ENCODE data around the gene GABRB2.
A peak's percentile ranks its signal among the peaks of the same experiment; 100 is the strongest.

GABRB2 gene

DNA sequence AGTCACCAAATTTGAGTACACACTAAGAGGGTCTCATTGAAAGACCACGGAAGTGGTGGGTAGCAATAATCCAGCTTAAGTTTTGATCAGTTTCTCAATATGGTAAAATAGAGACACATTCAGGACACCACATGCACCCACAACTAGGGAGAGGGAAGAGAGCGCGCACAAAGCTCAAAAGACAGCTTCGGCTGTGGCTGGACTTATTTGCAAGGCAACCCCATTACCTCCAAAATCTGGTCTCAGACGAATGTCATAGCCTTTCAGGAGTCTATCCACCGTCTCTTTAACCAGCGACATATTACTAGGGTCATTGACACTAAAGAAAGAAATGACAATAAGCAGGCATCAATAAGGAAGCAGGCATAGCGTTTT lies 443 bp downstream of the GABRB2 start:
- no peak for DNase-seq (ENCODE audit: low read depth in 1 of 2, low spot score in 1 of 2)
- Histone ChIP-seq H3K27ac (replicated peaks) (no peak overlapping the region), H3K4me3 (replicated peaks; ENCODE audit: insufficient read depth, low read length) (no peak overlapping the region), H3K27me3 (ENCODE audit: insufficient read depth, poor library complexity, severe bottlenecking) (peaks cover 19% of the 10 kb centered on the region)
- TF ChIP-seq SPI1 (IDR thresholded peaks at IDR 0.05; ENCODE audit: borderline replicate concordance, low read depth) (no peak), POLR2AphosphoS5 (IDR thresholded peaks at IDR 0.05; ENCODE audit: low read depth) (no peak), GABPA (IDR thresholded peaks at IDR 0.05; ENCODE audit: low read depth) (no peak)
- TF ChIP-seq, protein P1, sequence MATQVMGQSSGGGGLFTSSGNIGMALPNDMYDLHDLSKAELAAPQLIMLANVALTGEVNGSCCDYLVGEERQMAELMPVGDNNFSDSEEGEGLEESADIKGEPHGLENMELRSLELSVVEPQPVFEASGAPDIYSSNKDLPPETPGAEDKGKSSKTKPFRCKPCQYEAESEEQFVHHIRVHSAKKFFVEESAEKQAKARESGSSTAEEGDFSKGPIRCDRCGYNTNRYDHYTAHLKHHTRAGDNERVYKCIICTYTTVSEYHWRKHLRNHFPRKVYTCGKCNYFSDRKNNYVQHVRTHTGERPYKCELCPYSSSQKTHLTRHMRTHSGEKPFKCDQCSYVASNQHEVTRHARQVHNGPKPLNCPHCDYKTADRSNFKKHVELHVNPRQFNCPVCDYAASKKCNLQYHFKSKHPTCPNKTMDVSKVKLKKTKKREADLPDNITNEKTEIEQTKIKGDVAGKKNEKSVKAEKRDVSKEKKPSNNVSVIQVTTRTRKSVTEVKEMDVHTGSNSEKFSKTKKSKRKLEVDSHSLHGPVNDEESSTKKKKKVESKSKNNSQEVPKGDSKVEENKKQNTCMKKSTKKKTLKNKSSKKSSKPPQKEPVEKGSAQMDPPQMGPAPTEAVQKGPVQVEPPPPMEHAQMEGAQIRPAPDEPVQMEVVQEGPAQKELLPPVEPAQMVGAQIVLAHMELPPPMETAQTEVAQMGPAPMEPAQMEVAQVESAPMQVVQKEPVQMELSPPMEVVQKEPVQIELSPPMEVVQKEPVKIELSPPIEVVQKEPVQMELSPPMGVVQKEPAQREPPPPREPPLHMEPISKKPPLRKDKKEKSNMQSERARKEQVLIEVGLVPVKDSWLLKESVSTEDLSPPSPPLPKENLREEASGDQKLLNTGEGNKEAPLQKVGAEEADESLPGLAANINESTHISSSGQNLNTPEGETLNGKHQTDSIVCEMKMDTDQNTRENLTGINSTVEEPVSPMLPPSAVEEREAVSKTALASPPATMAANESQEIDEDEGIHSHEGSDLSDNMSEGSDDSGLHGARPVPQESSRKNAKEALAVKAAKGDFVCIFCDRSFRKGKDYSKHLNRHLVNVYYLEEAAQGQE (IDR thresholded peaks at IDR 0.05; ENCODE audit: insufficient replicate concordance, low read depth): no peak
- TF ChIP-seq, protein P2, sequence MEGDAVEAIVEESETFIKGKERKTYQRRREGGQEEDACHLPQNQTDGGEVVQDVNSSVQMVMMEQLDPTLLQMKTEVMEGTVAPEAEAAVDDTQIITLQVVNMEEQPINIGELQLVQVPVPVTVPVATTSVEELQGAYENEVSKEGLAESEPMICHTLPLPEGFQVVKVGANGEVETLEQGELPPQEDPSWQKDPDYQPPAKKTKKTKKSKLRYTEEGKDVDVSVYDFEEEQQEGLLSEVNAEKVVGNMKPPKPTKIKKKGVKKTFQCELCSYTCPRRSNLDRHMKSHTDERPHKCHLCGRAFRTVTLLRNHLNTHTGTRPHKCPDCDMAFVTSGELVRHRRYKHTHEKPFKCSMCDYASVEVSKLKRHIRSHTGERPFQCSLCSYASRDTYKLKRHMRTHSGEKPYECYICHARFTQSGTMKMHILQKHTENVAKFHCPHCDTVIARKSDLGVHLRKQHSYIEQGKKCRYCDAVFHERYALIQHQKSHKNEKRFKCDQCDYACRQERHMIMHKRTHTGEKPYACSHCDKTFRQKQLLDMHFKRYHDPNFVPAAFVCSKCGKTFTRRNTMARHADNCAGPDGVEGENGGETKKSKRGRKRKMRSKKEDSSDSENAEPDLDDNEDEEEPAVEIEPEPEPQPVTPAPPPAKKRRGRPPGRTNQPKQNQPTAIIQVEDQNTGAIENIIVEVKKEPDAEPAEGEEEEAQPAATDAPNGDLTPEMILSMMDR (IDR thresholded peaks at IDR 0.05; ENCODE audit: insufficient read depth, low read length): no peak

DNA sequence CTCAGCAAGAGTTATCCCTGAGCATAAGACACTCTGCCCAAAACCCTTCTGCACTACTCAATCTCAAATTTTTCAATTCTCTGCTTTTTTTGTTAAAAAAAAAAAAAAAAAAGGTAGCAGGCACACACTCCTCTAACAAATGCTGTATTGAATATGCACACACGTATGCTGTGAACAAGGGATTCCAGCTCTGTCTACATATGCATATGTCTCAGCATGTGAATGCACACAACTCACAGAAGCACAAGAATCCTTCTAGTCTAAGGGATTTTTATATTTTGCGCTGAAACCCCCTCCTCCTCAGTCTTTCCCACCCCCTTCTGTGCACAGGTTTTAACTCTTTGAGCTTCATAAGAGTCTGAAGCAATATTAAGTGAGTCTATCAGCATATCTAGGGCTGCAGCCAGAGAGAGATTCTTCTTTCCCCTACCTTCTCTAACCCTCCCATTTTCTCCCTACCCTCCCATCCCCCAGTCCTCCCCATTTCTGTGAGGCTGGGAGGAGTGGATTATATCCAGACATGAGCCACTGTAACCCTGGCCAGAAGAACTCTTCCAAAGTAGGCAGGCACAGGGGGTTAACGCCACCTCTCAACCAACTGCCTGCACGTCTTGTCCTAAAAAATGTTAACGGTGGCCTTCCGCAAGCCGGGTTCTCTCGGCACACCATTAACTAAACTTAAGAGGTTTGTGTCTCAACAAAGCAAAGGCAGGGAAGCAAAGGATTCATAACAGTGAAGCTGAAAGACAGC lies 1.0 kb downstream of the GABRB2 start:
- no peak overlapping the region for H3K27ac ChIP-seq (replicated peaks)
- no peak overlapping the region for H3K4me3 ChIP-seq (replicated peaks; ENCODE audit: insufficient read depth, low read length)
- TF ChIP-seq GABPA (IDR thresholded peaks at IDR 0.05; ENCODE audit: low read depth) (no peak), SPI1 (IDR thresholded peaks at IDR 0.05; ENCODE audit: borderline replicate concordance, low read depth) (no peak), POLR2AphosphoS5 (IDR thresholded peaks at IDR 0.05; ENCODE audit: low read depth) (no peak)
- TF ChIP-seq, protein P1 (IDR thresholded peaks at IDR 0.05; ENCODE audit: insufficient replicate concordance, low read depth): no peak
- TF ChIP-seq, protein P2 (IDR thresholded peaks at IDR 0.05; ENCODE audit: insufficient read depth, low read length): no peak

DNA sequence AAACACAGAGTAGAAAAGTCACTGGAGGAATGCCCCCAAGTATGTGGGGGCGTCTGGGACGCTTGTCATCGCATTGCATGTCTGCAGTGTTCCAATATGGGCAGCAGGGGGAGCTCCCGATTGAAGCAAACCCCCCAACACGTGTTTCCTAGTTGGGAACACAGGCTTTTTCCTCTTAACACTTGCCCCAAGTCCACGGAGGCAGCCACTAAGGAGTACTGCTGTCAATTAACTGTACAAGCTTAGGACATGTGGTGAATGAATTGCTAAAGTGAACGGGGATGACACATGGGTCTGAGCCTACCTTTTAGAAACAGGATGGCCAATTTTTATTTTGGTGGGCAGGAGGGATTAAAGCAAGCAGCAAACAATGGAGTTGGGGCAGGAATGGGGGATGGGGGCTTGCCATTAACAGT lies 2.2 kb downstream of the GABRB2 start:
- no peak for TF ChIP-seq GABPA (IDR thresholded peaks at IDR 0.05; ENCODE audit: low read depth)
- TF ChIP-seq, protein P2 (IDR thresholded peaks at IDR 0.05; ENCODE audit: insufficient read depth, low read length): peak; percentile 67
- no peak for TF ChIP-seq SPI1 (IDR thresholded peaks at IDR 0.05; ENCODE audit: borderline replicate concordance, low read depth)
- TF ChIP-seq POLR2AphosphoS5 (IDR thresholded peaks at IDR 0.05; ENCODE audit: low read depth): no peak
- TF ChIP-seq, protein P1 (IDR thresholded peaks at IDR 0.05; ENCODE audit: insufficient replicate concordance, low read depth): no peak
- Histone ChIP-seq H3K27ac (replicated peaks) (no peak overlapping the region), H3K4me3 (replicated peaks; ENCODE audit: insufficient read depth, low read length) (no peak overlapping the region), H3K27me3 (ENCODE audit: insufficient read depth, poor library complexity, severe bottlenecking) (peaks cover 19% of the 10 kb centered on the region)
- DNase-seq (ENCODE audit: low read depth in 1 of 2, low spot score in 1 of 2): peak; percentile 38 to 53

More for the DNA sequence above, 1.0 kb downstream of the GABRB2 start:
- no peak for DNase-seq (ENCODE audit: low read depth in 1 of 2, low spot score in 1 of 2)
- peaks cover 19% of the 10 kb centered on the region for H3K27me3 ChIP-seq (ENCODE audit: insufficient read depth, poor library complexity, severe bottlenecking)
